CD4-positive, alpha-beta T cell treated with Interleukin-2 at 100 ng/mL for 4 hours (primary cell): ENCODE data around the gene MACROD2.
"Not testable (repeated sequence)": the region's sequence is repeated elsewhere in the genome, so short reads cannot be mapped to it uniquely, and the experiment has no call there.

Experiments used
- DNase-seq: peaks from one replicate; pipeline ENCODE4 v3.0.0-alpha.2; 2020; ENCODE audit warnings: low spot score

The MACROD2 gene

DNA sequence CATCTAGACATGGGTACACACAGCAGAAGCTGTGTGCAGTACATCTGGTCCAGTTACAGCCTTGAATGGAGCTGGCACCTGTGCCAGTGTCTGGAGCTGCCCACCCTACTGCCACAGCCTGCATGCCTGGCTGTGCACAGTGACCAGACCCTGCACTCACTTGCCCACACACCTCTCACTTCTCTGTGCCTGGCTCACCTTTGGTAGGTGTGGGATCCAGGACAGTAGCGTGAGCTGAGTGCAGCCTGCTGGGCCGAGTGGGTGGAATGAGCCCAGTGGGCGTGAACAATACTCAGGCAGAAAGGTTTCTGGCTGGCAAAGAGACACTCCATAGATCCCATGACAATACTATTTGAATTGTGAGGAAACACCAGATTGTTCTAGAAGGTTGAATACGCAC lies 1181.6 kb downstream of the MACROD2 start:
- DNase-seq = no peak

DNA sequence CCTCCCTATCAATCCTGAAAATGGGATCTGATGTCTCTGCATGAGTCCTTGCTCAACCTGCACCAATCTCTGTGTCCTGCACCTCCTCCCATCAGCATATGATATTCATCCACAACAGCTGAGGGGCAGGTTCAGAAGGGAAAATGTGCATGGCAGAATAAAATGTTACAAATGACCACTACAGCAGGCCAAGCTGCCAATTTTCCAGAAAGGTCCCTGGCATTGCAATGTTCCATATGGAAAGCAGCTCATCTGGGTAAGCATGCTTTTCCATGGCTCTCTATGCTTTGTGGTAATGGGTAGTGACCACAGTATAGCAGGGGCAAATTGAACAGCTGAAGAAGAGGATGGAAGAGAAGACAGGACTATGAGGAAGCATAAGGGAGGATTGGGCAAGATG lies 1183.3 kb downstream of the MACROD2 start:
- no peak for DNase-seq

DNA sequence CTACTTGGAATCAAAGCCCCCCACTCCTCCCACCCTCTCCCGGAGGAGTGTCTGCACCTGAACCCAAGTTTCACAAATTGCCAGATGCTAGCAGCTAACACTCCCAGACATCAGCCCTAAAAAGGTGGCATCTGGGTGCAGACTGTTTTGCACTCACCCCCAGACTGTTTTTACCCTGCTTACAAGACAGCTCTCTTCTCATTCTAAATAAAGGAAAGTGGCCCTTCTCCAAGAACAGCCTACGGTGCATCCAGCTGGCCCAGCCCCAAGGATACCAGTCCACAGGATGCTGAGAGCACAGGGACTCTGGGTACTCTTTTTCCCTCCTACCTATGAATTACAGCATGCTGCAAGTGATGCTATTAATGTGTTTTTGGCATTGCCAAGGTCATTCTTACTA lies 1184.1 kb downstream of the MACROD2 start:
- no peak for DNase-seq

DNA sequence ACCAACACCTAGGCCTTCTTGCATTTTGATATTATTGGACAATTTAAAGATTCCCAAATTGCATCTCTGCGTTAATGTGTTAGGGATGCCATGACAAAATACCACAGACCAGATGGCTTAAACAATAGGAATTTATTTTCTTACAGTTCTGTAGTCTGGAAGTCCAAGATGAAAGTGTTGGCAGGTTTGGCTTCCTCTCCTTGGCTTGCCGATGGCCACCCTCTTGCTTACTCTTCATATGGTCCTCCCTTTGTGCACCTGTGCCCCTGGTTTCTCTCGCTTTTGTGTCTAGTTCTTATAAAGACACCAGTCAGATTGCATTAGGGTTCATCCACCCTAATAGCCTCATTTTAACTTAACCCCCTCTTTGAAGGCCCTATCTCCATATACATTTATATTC lies 1184.5 kb downstream of the MACROD2 start:
- no peak for DNase-seq

DNA sequence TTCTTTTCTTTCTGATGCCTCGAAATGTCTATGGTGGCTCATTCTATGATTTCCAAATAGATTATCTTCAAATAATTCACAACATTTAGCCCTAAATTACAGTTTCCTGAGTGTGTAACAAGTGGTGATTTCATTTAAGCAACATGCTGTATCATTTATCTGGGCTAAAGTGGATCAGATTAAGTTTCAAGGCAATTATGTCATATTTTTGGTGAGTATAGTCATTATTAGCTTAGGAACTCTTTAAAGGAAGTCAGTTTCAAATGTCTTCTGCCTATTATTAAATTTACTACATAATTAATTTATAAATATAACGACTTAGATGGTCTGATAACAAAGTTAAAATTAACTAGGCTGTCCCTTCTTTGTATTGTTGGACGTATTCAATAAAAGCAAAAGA lies 1190.0 kb downstream of the MACROD2 start:
- DNase-seq = no peak

DNA sequence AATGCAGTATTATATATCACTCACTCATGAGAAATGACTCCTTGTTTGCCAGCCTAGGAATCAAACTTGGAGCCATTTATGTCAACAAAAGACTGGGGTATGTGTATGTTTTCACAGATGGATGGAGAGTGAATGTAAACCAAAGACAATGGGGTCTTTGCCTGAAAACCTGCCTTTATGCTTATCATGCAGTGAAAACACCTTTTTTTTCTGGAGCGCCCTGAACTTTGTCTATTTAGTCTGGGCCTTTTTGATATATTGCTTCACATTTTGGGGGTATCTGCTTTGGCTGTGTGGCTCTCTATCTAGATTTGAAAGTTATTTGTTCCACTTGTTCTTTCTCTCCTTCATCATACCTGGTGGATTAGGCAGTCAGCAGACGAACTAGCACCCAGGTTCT lies 1190.6 kb downstream of the MACROD2 start:
- no peak for DNase-seq

DNA sequence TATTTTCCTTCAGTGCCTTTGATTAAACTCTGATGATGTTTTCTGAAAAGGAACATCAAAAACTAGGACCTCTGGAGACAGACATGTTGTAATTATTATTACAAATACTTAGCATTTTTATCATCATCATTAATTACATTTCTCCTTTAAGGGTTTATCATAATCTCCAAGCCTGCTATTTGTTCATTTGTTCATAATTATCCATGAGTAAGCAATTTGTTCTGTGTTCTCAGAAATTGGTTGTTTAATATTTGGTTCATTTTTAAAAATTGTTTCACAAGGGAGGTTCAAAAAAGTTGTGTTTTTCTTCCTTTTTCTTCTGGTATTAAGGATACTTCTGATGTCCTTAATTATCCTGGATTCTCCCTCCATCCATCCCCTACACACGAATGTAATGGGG lies 1192.3 kb downstream of the MACROD2 start:
- no peak for DNase-seq

DNA sequence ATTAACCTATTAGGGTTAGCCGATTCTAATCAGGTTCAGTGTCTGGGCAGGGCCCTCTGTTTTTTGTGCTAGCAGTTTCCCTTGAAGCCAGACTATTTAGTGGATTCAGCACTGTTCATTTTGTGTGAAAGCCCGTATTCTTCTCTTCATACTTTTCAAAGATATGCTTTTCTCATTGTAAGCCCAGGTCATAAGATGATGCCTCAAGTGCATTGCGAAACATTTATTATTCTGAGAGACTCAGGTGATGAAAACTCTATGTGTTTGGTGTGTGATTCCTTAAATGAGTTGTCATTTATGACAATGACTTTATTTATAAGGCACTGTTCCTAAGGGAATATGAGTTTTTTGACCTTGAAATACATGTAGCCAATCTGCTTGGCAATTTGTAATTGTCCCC lies 1193.1 kb downstream of the MACROD2 start:
- no peak for DNase-seq

DNA sequence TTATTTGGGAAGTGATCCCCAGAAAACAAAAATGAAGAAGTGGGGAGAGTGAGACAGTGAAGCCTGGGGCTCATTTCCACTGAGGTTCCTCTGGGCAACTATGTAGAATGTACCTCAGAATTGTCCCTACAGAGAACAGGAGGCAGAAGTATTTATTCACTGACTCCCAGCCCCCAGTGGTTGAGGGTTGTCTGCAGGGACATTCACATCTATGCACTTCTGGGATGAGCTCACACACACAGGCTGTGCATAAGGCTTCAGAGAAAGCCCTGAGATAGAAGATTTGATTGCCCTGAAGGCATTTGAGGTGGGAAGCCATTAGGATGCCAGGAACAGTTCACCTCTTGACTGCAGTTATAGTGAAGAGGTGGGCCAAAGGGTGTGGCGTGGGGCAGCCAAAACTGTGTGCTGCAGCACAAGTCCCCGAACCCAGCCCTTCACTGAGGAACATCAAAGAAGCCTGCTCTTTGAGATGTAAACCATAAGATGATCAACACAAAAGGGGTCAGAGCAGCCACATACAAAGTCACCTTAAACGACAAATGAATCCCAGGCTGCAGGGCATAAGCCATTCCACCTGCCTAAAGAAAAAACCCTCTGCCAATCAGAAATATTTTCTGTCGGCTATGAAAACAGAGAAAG lies 1195.9 kb downstream of the MACROD2 start:
- DNase-seq = no peak

DNA sequence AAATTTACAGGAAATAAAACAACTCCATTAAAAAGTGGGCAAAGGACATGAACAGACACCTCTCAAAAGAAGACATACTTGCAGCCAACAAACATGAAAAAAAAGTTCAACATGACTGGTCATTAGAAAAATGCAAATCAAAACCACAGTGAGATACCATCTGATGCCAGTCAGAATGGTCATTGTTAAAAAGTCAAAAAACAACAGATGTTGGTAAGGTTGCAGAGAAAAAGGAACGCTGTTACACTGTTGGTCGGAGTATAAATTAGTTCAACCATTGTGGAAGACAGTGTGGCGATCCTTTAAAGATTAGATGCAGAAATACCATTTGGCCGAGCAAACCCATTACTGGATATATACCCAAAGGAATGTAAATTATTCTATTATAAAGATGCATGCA lies 1200.1 kb downstream of the MACROD2 start:
- DNase-seq = no peak

DNA sequence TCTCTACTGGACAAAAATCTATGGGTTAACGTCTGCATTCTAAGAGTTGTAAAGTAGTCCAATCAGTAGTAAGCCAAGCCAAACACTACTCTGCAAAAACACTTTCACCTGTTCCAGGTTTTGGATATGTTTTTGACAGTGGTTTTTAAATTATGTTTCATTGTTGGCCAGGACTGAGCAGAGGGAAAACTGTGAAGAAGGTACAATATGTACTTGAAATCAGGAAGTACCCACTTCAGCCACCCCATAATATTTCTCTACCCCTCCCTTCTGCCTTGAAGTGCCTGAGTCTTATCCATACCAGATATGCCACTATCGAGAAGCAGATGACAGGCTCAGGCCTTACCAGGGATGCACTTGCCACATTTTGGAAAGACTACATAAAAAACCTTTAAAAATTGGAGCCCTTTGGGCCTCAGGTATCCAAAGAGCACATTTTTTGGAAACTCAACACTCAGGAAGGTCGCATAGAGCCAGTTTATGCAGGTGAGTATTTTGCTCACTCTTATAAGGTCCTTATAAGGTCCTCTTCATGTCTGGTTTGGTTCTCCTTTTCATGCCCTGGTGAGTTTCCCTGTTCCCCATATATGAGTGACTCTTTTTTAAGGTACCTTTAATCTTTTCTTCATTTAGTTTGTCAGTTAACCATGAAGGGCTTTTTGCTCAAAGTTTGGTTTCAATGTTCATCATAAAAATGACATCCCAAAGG lies 1201.4 kb downstream of the MACROD2 start:
- no peak for DNase-seq

DNA sequence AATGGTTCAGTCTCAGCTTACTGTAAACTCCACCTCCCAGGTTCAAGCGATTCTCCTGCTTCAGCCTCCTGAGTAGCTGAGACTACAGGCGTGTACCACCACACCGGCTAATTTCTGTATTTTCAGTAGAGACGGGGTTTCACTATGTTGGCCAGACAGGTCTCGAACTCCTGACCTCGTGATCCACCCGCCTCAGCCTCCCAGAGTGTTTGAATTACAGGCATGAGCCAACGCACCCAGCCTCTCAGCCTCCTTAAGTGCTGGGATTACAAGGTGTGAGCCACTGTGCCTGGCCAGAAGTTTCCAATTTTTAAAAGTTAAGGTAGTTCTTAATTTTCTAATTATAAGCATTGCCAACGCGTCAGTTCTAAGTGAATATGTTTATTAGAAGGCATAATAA lies 1202.7 kb downstream of the MACROD2 start:
- DNase-seq = not testable (repeated sequence)

DNA sequence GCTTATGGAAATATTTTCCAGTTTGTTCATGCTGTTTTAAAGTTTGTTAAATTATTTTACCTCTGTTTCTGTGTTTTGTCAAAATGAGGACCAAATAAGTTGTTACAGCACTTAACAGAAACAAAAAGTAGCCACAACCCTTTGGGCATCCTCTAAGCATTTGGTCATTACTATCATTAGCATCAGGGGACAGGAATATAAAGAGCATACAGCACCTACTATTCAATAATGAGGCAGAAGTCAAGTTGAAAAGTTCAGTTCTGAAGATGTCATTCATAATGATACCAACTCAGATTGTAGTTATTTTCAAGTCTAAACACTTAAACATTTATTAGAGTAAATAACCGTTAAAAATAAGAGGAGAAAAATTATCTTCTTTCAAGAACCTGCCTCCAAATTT lies 1204.4 kb downstream of the MACROD2 start:
- DNase-seq = no peak

DNA sequence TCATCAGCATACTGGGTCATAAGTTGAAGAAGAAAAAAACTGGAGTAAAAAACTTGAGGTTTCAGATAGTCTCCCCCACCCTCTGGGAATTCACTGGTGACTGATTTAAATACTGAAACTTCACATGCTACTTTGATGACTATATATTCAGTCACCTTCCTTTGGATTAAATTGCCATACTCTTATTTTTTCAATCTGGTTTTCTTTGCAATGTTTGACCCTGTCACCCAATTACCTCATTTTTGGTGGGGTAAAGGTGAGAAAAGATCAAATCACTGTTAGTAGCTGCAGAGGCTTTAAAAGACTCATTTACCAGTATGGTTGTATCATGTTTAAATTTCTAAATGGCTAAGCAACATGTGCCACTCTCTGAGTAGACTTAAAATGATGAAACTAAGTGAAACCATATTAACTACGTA lies 1204.8 kb downstream of the MACROD2 start:
- no peak for DNase-seq

DNA sequence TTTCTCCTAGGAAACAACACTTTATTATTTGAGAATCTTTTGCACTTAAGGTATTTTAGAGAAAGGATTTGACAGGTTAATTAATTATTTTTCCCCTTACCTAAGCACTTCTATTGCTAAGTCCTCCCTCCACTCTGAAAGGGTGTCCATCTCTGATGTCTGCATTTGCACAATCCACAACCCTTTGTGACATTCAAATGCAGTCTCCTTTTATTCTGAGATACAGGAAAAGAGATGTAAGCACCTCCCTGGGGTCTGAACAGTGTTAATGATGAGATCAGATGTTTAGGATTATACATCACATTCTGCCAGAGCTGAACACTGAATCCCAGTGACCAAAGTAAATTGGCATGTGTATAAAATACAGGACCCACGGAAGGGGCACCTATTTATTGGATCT lies 1206.3 kb downstream of the MACROD2 start:
- no peak for DNase-seq

DNA sequence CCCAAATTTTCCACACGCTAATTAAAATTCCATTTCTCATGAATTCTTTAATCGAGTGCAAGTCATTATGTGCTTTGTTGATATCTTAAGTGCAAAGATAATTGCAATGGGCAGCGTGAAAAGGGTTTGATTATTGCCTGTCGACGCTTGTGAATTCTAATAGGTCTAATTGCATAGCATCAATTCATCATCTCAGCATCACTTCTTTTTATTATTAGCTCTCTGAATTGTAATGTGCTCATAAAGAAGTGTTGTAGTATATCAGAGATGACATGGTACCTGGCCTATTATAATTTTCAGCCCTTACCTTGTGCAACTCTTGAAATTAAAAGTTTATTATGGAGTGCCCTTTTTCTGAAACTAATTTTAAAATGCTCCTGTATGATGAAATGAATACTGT lies 1208.9 kb downstream of the MACROD2 start:
- DNase-seq = no peak

DNA sequence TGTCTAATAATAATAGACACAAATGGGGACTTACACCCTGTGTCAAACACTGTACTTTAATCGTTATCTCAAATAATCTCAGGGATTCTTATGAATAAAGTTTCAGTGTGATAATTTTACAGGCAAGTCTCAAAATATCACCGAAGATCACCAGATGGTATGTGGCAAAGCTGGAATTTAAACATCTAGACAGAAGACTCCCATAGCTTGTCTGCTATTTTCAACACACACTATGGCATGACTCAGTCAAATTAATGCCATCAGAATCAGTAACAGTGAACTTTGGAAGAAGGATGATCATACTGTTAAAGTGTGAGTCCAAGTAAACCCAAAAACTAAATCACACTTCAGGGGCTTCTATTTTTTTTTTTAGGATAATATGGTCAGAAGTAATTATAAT lies 1209.7 kb downstream of the MACROD2 start:
- DNase-seq = no peak

DNA sequence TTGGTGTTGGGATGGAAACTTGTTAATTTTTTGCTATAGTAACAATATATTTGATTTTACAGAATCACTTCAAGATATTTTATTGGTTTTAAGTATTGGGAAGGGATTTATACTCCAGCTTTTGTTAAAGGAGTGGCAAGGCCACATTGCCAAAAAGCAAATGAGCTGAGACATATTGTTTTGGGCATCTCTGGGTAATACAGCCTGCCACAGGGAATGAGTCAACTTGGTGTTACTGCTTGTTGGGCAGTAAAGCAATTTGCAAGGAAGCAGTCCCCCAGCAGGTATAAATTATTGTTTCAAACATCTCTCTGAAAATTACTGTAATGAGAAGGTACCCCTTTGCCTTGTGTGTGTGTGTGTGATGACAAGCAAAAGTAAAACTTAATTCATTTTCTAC lies 1210.4 kb downstream of the MACROD2 start:
- DNase-seq = no peak

DNA sequence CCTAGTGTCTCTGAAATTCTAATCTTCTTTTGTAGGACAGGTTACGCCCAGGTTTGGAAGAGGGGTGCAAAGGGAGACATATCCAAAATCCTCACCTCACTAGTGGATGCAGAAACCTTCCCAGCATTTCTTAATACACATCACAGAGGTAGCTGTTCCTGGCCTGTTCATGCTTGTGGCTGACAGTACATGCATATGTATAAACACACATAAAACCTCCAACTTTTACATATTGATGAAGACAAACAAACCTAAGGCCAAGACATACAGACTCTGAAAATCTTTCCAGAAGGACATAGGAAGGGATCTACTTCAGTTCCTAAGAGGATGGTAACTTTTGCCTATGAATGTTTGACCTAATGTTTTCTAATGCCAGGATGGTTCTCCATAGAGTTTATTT lies 1214.2 kb downstream of the MACROD2 start:
- DNase-seq = no peak

DNA sequence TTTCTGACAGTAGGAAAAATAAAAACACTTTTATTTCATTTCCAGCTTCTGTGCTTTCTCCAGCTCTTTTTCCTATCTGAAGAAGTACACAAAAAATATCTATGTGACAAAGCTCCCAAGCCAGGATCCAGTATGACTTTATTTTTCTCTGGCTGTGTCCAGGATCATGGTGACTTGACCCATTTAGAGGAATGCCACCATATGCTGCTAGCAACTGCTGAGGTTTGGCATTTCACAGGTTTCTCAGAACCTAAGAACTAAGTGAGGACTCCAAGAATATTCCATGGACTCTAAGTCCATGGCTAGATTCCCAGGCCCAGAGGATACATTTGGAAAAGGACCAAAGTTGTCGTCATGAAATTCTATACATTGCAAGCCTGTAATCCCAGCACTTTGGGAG lies 1218.7 kb downstream of the MACROD2 start:
- no peak for DNase-seq

DNA sequence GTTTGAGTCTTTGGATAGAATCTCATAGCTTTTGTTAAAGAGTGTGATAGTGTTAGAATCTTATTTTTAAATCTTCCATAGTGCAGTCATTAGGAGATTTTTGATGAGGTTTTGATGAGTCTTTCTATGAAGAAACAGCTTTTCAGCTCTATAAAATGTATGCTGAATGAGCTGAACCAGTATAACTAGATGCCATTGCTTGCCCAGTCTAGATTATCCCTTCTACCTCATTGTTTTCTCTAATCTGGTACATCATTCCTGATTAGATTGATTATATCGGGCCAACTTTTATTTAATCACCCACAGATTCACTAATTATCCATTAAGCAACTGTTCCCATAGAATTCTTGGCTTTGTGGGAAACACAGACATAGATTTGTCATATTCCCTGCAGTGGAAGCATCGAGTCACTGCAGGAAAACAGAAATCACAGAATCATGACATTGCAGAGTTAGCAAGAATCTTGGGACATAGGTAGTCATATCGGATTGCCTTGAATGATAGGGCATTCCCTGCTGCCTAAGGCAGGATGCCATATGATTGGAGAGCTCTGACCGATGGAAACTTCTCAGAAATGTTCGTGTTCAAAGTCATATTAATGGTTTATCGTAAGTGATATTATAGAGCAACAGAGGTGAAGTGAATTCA lies 1224.8 kb downstream of the MACROD2 start:
- DNase-seq = no peak

DNA sequence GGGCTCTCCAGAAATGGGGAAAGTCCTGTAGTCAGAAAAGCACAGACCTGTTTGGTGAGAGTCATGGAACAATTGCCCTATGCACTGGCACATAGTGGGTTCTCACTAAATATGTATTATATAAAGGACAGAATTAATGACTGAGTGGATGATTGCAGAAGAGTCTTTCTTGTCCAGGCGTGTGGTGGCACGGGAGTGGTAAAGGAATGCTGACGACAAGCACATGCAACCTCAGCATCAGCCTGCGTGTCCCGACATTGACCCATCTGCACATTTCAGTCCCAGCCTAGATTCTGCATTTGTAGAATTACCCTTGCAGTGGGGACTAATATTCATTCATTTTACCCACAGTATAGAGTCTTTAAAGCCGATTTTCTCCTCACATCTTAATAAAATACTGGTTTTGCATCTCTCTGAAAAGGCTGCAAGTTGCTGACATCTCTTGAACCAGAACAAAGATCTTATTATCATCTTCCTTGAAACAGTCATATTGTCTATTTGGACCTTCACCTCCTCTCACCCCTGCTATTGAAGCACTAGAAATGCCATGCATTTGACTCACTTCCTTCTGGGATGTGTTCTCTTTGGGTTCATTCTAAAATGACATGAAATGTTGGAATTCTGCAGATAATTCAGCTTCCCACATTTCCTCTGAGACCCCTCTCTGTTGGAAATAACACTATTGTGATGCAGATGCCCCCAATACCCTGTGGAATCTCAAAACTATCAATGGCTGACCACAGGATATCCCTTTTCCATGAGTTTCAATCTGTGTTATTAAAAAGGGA lies 1225.7 kb downstream of the MACROD2 start:
- no peak for DNase-seq
